Measurements from ENCODE around the gene NOTCH3.

The NOTCH3 gene

GRCh38 chr19:15159251-15159650, 41.5 kb downstream of the NOTCH3 start:
- DNase-seq = no peak

DNA sequence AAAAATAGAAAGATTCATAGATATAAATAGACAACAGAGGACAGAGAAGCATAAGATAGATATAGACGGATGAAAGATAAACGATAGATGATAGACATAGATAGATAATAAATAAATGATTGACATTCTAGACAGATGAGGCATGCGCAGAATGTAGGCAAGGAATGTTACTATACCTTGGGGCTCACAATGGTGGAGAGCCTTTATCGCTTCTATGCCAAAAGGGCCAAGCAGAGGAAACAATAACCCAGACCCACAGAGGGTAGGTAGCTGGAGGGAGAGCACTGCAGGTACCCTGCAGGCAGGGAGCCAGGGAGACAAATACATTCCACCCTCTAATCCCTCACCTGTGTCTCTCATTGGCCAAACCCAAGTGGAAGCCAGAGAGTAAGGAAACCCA, 44.4 kb downstream of the NOTCH3 start:
- no peak for DNase-seq

GRCh38 chr19:15155296-15155695, 45.5 kb downstream of the NOTCH3 start:
- DNase-seq = no peak

DNA sequence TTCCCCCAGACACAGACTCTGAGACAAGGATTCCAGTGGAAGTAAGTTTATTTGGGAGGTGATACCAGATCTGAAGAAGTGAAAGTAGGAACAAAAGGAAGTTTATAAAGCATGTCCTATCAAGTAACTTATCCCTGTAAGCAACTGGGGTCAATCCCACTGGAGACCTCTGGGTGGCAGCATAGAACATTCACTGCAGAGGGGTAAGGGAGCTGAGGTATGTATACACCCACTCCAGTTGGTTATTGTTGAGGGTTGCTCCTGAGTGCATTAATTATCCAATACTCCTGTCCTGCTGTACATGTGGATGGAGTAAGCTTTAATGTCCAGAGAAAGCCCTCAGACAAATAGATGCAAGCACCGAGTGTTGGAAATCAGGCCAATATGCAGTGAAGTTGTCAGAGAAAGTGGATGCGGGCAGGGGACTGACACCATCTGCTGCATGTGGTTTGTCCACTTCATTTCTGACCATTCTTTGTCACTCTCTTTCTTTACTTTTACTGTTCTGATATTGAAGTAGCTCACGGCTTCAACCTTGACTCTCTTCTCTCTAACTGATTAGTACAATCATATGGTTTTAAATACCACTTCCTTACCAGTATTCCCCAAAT, 46.7 kb downstream of the NOTCH3 start:
- no peak for DNase-seq

DNA sequence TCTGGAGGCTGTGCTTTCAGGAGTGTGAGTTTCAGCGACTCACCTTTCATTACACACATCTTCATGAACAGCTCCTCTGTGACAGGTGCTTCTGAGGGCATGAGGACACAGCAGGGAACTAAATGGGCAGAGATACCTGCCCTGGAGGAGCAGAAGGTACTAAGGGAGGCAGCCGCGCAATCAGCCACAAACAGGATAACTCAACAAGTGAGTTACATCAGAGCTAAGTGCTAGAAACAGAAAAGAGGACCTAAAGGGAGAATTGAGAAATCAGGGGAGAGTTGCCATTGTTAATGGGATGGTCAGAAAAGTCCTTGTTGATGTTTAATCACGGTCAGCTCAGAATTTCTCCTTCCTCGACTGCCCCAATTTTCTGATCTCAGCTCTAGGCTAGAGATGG, 51.1 kb downstream of the NOTCH3 start:
- no peak for DNase-seq

DNA sequence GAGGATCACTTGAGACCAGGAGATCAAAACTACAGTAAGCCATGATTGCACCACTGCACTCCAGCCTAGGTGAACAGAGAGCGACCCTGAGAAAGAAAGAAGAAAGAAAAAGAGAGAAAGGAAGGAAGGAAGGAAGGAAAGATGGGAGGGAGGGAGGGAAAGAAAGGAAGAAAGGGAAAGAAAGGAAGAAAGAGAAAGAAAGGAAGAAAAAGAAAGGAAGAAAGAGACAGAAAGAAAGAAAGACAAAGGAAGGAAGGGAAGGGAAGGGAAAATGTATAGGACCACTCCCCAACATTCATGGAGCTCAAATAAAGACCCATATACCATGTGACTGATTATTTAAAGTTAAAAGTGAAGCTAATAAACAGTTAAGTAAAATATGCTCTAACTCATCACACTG, 53.7 kb downstream of the NOTCH3 start:
- no peak for DNase-seq

- no peak for DNase-seq
These were observed 56.6 kb downstream of the NOTCH3 start for GRCh38 chr19:15144046-15144646.

DNA sequence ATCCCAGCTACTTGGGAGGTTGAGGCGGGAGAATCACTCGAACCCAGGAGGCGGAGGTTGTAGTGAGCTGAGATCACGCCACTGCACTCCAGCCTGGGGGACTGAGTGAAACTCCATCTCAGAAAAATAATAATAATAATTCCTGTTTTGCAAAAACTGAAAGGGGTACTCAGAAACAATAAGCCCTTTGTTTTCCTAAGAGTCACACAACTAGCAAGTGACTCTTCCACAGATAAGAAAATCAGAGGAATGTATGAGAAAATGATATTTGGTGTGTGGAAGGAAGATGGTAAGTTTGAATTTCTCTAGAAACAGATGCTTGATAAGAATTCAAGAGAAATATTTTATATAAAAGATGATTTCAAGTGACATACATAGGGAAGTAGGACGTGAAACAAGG, 58.5 kb downstream of the NOTCH3 start:
- no peak for DNase-seq

- DNase-seq = no peak
These were observed 59.7 kb downstream of the NOTCH3 start for GRCh38 chr19:15141143-15141542.

- no peak for DNase-seq
These were observed 62.4 kb downstream of the NOTCH3 start for GRCh38 chr19:15138427-15138826.

DNA sequence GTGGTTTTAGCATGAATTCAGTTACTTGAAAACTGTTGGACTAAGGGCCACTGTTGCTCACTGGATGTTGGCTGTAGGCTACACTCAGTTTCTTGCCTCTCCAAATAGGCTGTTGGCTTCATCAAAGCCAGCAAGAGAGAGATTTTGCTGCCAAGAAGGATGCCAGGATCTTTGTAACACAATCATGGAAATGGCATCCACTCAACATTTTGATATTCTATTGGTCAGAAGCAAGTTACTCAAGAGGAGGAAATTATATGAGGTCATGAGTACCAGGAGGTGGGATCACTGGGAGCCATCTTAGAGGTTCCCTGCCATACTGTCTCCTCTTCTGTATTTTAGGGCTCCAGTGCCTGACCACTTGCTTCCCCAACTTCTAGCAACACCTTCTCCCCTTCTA, 63.0 kb downstream of the NOTCH3 start:
- no peak for DNase-seq

GRCh38 chr19:15136234-15136954, 64.4 kb downstream of the NOTCH3 start:
- no peak for DNase-seq

DNA sequence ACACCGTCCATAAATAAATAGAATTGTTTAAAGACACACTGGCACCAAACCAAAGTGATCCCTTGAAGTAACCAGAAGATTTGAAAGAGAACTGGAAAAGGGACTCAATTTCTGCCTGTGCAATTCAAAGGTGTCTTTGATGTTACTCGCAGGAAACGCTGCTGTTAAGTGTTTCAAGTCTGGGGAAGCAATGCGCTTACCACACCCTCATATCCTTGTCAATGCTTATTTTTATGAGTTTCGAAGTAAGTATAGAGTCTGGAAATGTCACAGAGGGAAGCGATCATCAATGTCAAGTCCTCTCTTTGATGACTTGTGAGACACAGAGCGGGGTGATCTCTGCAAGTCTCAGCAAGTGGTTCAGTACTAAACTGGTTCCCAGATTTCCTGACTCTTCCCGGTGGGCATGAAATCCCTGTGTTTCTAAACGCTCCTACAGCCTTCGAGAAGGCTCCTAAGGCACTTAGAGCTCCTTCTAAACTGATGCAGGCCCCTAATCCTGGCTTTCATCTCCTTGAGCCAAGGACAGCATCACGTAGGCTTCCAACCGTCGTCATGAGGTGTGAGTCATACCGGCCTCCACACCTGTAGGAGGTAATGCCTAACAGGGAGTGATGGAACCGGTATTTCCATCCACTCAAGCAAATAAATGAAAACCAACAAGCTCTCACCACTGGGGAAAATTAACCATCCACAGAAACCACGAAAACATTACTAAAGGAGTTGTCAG, 70.8 kb downstream of the NOTCH3 start:
- DNase-seq = no peak

DNA sequence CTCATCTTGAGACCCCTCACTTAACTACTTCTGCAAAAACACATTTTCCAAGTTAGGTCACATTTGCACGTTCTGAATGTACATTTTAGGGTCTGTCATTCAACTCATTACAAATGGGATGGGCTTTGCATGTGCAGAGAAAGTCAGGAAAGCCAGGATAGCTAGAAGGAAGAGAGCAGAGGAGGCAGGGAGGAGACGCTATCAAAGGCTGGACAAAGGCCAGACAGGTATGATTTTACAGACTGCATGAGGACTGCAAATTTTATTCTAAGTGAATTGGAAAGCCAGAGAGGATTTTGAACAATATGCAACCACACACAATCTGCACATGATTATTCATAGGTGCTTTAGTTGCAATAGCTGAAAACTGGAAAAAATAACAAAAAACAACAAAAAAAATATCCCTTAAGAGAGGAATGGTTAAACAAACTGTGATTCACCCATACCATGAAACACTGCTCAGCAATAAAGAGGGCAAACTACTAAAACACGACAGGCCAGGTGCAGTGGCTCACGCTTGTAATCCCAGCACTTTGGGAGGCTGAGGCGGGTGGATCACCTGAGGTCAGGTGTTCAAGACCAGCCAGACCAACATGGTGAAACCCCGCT, 72.5 kb downstream of the NOTCH3 start:
- DNase-seq = no peak

DNA sequence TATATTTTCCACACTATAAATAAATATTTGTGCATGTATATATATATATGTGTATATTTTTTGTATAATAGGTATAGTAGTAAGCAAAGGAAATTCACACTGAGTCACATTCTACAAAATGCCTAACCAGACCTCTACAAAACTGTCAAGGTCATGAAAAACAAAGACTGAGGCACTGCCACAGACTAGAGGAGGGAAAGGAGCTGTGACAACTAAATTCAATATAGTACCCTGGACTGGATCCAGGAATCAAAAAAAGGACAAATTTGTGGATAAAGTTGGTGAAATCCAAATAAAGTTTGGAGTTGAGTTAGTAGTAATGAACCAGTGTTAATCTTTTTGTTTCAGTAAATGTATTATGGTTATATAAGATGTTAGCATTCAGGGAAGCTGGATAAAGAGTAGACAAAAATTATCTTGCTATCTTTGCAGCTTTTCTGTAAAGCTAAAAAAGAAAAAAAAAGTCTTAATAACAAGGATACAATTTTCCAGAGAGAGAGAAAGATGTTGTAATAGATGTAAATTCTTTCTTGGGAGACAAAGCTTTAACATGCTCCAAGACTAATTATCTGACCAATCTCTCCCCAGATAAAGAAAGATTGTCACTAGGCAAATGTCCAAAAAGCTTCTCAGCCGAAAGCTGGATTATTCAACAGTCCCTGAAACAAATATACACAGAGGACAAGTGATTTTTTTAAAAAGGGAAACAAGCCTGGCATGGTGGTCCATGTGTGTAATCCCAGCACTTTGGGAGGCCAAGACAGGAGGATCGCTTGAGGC, 74.5 kb downstream of the NOTCH3 start:
- no peak for DNase-seq

DNA sequence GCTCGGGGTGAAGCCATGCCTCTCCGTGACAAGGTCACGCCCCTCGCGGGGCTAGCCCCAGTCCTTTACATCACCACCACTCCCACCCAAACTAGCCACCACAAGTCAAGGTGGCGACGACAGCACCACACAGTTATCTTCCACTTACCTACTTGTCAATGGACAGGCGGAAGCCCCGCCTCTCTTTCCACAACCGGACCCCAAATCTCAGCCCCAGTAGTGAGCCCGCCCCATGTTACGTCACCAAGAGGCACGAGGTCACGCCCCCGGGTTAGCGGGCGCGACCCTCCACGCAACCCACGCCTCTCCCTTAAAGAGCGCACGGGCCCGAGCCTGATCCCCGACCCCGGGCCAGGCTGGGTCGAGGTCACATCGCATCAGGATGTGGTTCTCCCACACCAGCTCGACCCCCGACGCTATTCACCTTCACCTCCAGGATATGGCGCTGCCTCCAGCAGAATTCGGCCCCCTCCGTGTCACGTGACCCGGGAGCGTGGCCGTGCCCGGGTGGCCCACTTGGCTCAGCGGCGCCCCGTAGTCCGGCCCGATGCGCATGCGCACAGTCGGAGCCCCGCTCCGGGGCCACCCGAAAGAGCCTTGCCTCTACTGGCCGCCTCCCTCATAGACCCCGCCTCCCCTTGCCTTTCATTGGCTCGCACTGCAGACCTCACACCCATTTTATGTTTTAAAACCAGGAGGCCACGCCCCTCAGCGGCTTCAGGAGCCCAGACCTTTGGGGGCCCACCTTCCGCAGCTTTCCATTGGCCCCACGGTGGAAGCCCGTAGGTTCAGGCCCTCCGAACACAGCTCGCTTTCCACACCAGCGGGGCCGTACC, 75.3 kb downstream of the NOTCH3 start:
- peak; percentile 79 for DNase-seq

DNA sequence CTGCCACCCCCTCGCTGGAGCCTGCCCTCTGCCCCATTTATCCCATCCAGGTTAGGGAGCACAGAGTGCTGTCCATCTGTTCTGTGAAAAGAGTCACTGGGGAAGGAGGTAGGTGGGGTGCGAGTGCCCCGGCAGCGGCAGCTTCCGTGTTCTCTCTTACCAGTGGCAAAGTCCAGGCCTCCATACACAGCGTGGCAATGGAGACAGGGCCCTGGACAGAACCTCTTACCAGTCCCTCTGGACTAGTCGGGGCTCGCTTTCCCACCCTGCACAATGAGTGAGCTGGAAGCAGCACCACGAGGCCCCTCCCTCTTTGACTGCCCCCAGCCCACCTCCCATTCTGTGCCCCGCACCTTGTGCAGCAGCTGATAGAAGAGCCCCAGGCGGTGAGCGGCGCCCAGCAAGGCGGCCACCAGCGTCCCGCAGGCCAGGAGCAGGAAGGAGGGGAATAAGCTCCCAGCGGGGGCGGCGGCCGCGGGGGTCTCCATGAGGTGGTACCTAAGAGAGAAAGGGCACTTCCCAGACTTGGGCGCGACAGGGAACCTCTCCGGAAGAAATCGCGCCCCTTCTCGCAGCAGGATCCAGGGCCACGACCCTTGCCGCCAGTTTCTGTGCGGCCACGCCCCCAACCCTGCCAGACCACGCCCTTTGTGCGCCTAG, 76.1 kb downstream of the NOTCH3 start:
- no peak for DNase-seq

- no peak for DNase-seq
These were observed 76.9 kb downstream of the NOTCH3 start for GRCh38 chr19:15123900-15124299.

DNA sequence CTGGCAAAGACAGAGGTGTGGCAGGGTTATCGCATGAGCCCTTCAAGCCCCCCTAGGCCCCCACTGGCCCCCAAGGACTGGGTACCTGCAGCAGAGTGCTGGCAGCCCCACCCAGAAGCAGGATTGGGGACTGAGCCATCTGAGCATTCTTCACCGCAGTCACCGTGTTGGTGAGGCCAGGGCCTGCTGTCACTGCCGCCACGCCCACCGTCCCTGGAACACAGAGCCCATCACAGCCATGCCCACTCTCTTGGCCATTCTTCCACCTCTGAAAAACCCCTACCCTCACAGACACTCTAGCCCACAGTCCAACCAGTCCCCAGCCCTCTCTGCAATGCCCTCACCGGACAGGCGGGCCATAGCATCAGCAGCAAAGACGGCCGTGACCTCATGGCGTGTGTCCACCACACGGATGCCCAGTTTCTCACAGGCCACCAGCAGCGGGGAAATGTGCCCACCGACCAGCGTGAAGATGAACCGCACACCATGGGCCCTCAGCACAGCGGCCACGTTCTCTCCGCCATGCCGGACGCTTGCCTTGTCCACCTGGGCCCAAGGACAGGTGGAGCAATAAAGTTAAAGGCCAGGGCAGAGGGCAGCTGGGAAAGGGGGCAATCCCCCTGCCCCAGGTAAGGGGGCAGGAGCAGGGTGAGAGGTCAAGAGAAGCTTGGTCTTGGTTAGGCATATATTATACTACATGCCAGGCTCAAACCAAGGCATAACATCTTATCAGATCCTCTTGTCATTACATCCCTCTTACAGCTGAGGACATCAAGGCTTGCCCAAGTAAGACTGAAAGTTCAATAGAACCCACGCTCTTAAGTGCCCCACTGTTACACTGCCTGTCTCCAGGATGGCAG, 77.5 kb downstream of the NOTCH3 start:
- DNase-seq = no peak

Measured in SIG-M5 (cell line).